Ishikawa (cell line): ENCODE results near the gene ITPRID2.

ENCODE experiments used
- CEBPB ChIP-seq: IDR thresholded peaks from 2 replicates; pipeline ENCODE4 v1.6.1; 2012
- CREB1 ChIP-seq: IDR thresholded peaks from 2 replicates; pipeline ENCODE4 v1.6.1; 2012; ENCODE audit warnings: low read depth
- EGR1 ChIP-seq: IDR thresholded peaks from 2 replicates; pipeline ENCODE4 v1.6.1; 2012
- EP300 ChIP-seq: IDR thresholded peaks from 2 replicates; pipeline ENCODE4 v1.6.1; 2012; ENCODE audit warnings: borderline replicate concordance
- FOXM1 ChIP-seq: IDR thresholded peaks from 2 replicates; pipeline ENCODE4 v1.6.1; 2012; ENCODE audit warnings: low read depth, borderline replicate concordance
- MAX ChIP-seq: IDR thresholded peaks from 2 replicates; pipeline ENCODE4 v1.6.1; 2012
- NFIC ChIP-seq: IDR thresholded peaks from 2 replicates; pipeline ENCODE4 v1.6.1; 2012
- RAD21 ChIP-seq: IDR thresholded peaks from 2 replicates; pipeline ENCODE4 v1.6.1; 2012; ENCODE audit warnings: low read depth
- REST ChIP-seq: IDR thresholded peaks from 2 replicates; pipeline ENCODE4 v1.6.1; 2012; ENCODE audit warnings: low read depth, mild to moderate bottlenecking
- TAF1 ChIP-seq: IDR thresholded peaks from 2 replicates; pipeline ENCODE4 v1.6.1; 2012; ENCODE audit warnings: low read depth, mild to moderate bottlenecking
- TCF12 ChIP-seq: IDR thresholded peaks from 2 replicates; pipeline ENCODE4 v1.6.1; 2012; ENCODE audit warnings: low read depth
- TEAD4 ChIP-seq: IDR thresholded peaks from 2 replicates; pipeline ENCODE4 v1.6.1; 2012
- YY1 ChIP-seq: IDR thresholded peaks from 2 replicates; pipeline ENCODE4 v1.6.1; 2012; ENCODE audit warnings: low read depth
- ZBTB7A ChIP-seq: IDR thresholded peaks from 2 replicates; pipeline ENCODE4 v1.6.1; 2012; ENCODE audit warnings: low read depth
- TF ChIP-seq, protein P1 (sequence below): IDR thresholded peaks from 2 replicates; pipeline ENCODE4 v1.6.1; 2012

Gene ITPRID2

GRCh38 chr2:181937473-181937872 lies 45.9 kb downstream of the ITPRID2 start:
- TF ChIP-seq FOXM1 (no peak), REST (no peak), YY1 (no peak), TAF1 (no peak)
- TF ChIP-seq, protein P1, sequence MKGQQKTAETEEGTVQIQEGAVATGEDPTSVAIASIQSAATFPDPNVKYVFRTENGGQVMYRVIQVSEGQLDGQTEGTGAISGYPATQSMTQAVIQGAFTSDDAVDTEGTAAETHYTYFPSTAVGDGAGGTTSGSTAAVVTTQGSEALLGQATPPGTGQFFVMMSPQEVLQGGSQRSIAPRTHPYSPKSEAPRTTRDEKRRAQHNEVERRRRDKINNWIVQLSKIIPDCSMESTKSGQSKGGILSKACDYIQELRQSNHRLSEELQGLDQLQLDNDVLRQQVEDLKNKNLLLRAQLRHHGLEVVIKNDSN = no peak

- TF ChIP-seq TEAD4 (no peak), TAF1 (no peak), TCF12 (no peak), ZBTB7A (no peak), CREB1 (no peak), RAD21 (no peak), MAX (no peak), CEBPB (0 out of 2 replicates have a peak, but pooled peaks have one; percentile 9)
- TF ChIP-seq, protein P1 = no peak
These were observed 52.0 kb downstream of the ITPRID2 start for GRCh38 chr2:181943411-181944124.

- TF ChIP-seq TEAD4 = no peak
- no peak for TF ChIP-seq EP300
- TF ChIP-seq, protein P1 = no peak
- TF ChIP-seq YY1 = no peak
- no peak for TF ChIP-seq RAD21
- TF ChIP-seq TCF12 = no peak
- TF ChIP-seq CEBPB = no peak
- no peak for TF ChIP-seq TAF1
- TF ChIP-seq FOXM1 = no peak
- no peak for TF ChIP-seq CREB1
These were observed 52.8 kb downstream of the ITPRID2 start for GRCh38 chr2:181944164-181944913.

- TF ChIP-seq NFIC (no peak), CEBPB (no peak), REST (no peak), EGR1 (no peak), TCF12 (no peak), EP300 (no peak), CREB1 (no peak), ZBTB7A (no peak), MAX (no peak), TEAD4 (no peak), RAD21 (no peak)
- TF ChIP-seq, protein P1 = no peak
These were observed 53.4 kb downstream of the ITPRID2 start for GRCh38 chr2:181944914-181945291.
